ENCODE data around the gene TSPAN16. TPM values are rescaled to one million over a fixed set of nuclear protein-coding genes. Genes with fewer than 3 reads are reported as not detected.
A peak's percentile ranks its signal among the peaks of the same experiment; 100 is the strongest.

Gene TSPAN16
- total RNA-seq, 1 donor from 2014 or later, result not detected

GRCh38 chr19:11322269-11323024 is 26.5 kb downstream of the TSPAN16 start:
- no peaks in the 10 kb centered on the region for H3K9me3 Mint-ChIP-seq (ENCODE audit: unreplicated experiment)
- no peak for DNase-seq (ENCODE audit: low spot score)
- H3K27ac Mint-ChIP-seq (ENCODE audit: unreplicated experiment), result no peak overlapping the region
- H3K4me1 Mint-ChIP-seq (ENCODE audit: unreplicated experiment), result peaks cover 26% of the 10 kb centered on the region
- peaks cover 9% of the 10 kb centered on the region for H3K27me3 Mint-ChIP-seq (ENCODE audit: unreplicated experiment)
- H3K36me3 Mint-ChIP-seq (ENCODE audit: low read depth, unreplicated experiment), result peaks cover 5% of the 10 kb centered on the region
- no peak for TF ChIP-seq CTCF (IDR thresholded peaks at IDR 0.05; ENCODE audit: unreplicated experiment)
- no peak overlapping the region for H3K4me3 Mint-ChIP-seq (ENCODE audit: unreplicated experiment)

GRCh38 chr19:11323601-11324078 is 27.7 kb downstream of the TSPAN16 start:
- no peaks in the 10 kb centered on the region for H3K9me3 Mint-ChIP-seq (ENCODE audit: unreplicated experiment)
- no peak for DNase-seq (ENCODE audit: low spot score)
- TF ChIP-seq CTCF (IDR thresholded peaks at IDR 0.05; ENCODE audit: unreplicated experiment), result no peak
- H3K27me3 Mint-ChIP-seq (ENCODE audit: unreplicated experiment), result peaks cover 9% of the 10 kb centered on the region
- H3K36me3 Mint-ChIP-seq (ENCODE audit: low read depth, unreplicated experiment), result peaks cover 5% of the 10 kb centered on the region
- peak overlapping the region; percentile 67 for H3K27ac Mint-ChIP-seq (ENCODE audit: unreplicated experiment)
- peaks cover 26% of the 10 kb centered on the region for H3K4me1 Mint-ChIP-seq (ENCODE audit: unreplicated experiment)
- H3K4me3 Mint-ChIP-seq (ENCODE audit: unreplicated experiment), result no peak overlapping the region

GRCh38 chr19:11324079-11324661 is 28.2 kb downstream of the TSPAN16 start:
- Mint-ChIP-seq H3K4me1 (ENCODE audit: unreplicated experiment) (peaks cover 26% of the 10 kb centered on the region), H3K27ac (ENCODE audit: unreplicated experiment) (peak overlapping the region; percentile 67), H3K27me3 (ENCODE audit: unreplicated experiment) (peaks cover 5% of the 10 kb centered on the region), H3K36me3 (ENCODE audit: low read depth, unreplicated experiment) (peaks cover 5% of the 10 kb centered on the region), H3K4me3 (ENCODE audit: unreplicated experiment) (peak overlapping the region; percentile 47), H3K9me3 (ENCODE audit: unreplicated experiment) (no peaks in the 10 kb centered on the region)
- DNase-seq (ENCODE audit: low spot score), result no peak
- TF ChIP-seq CTCF (IDR thresholded peaks at IDR 0.05; ENCODE audit: unreplicated experiment), result no peak

GRCh38 chr19:11324748-11325389 is 28.9 kb downstream of the TSPAN16 start:
- peaks cover 2% of the 10 kb centered on the region for H3K27me3 Mint-ChIP-seq (ENCODE audit: unreplicated experiment)
- peaks cover 5% of the 10 kb centered on the region for H3K36me3 Mint-ChIP-seq (ENCODE audit: low read depth, unreplicated experiment)
- no peak for DNase-seq (ENCODE audit: low spot score)
- H3K27ac Mint-ChIP-seq (ENCODE audit: unreplicated experiment), result no peak overlapping the region
- H3K4me3 Mint-ChIP-seq (ENCODE audit: unreplicated experiment), result peak overlapping the region; percentile 47
- TF ChIP-seq CTCF (IDR thresholded peaks at IDR 0.05; ENCODE audit: unreplicated experiment), result no peak
- H3K9me3 Mint-ChIP-seq (ENCODE audit: unreplicated experiment), result no peaks in the 10 kb centered on the region
- peaks cover 26% of the 10 kb centered on the region for H3K4me1 Mint-ChIP-seq (ENCODE audit: unreplicated experiment)
